OCI-LY3 (cell line): Measurements from ENCODE around the gene DOCK4.

Experiments used
- H2AFZ ChIP-seq: fragments of 200-600, 300-600 bp; shearing (Covaris generic); 2 replicates; pipeline ENCODE4 v1.6.0; 2014; ENCODE audit warnings: antibody characterized with exemption, low read depth, low read length
- H3K27ac ChIP-seq: fragments of 200-600, 300-600 bp; sonication (generic); 2 replicates; pipeline ENCODE4 v1.5.1; 2014; ENCODE audit warnings: mild to moderate bottlenecking, low read length, moderate library complexity, mixed read lengths
- H3K27me3 ChIP-seq: fragments of 200-600, 300-600 bp; sonication (generic); 2 replicates; pipeline ENCODE4 v1.6.1; 2014; ENCODE audit warnings: low read depth, low read length, mixed read lengths
- H3K36me3 ChIP-seq: fragments of 200-600, 300-600 bp; sonication (generic); replicated peaks from 2 replicates; pipeline ENCODE3; 2014; ENCODE audit warnings: low read depth, low read length, mixed read lengths
- H3K4me1 ChIP-seq: fragments of 300-600, 200-600 bp; sonication (generic); 2 replicates; pipeline ENCODE4 v1.6.1; 2014; ENCODE audit warnings: low read length, mixed read lengths
- H3K4me2 ChIP-seq: fragments of 200-600, 300-600 bp; sonication (generic); 2 replicates; pipeline ENCODE4 v1.6.1; 2014; ENCODE audit warnings: low read length, mixed read lengths
- H3K4me3 ChIP-seq: fragments of 300-600, 200-600 bp; sonication (generic); 2 replicates; pipeline ENCODE4 v1.5.1; 2014; ENCODE audit warnings: antibody characterized with exemption, mild to moderate bottlenecking, low read length, moderate library complexity
- H3K79me2 ChIP-seq: fragments of 300-600, 200-600 bp; shearing (Covaris generic); 2 replicates; pipeline ENCODE4 v1.6.1; 2014; ENCODE audit warnings: mild to moderate bottlenecking, low read length, mixed read lengths
- H3K9ac ChIP-seq: fragments of 300-600, 200-600 bp; shearing (Covaris generic); 2 replicates; pipeline ENCODE4 v1.6.0; 2014; ENCODE audit warnings: mild to moderate bottlenecking, low read length, moderate library complexity
- H3K9me3 ChIP-seq: fragments of 200-600, 300-600 bp; shearing (Covaris generic); 2 replicates; pipeline ENCODE4 v1.6.1; 2014; ENCODE audit warnings: low read length, mixed read lengths; ENCODE audit not compliant: insufficient read depth
- H4K20me1 ChIP-seq: fragments of 200-600, 300-600 bp; sonication (generic); 2 replicates; pipeline ENCODE4 v1.6.1; 2016; ENCODE audit warnings: low read length, mixed read lengths; ENCODE audit not compliant: insufficient read depth
- CTCF ChIP-seq: fragments of 200-600, 300-600 bp; sonication (generic); IDR thresholded peaks from 2 replicates; pipeline ENCODE4 v1.5.1; 2014; ENCODE audit warnings: antibody characterized with exemption, low read length, low read depth
- EZH2phosphoT487 ChIP-seq: fragments of 200-600 bp; shearing (Covaris generic); IDR thresholded peaks from 2 replicates; pipeline ENCODE4 v1.6.1; 2018; ENCODE audit warnings: antibody characterized with exemption, mixed run types, low read depth

Gene DOCK4

DNA sequence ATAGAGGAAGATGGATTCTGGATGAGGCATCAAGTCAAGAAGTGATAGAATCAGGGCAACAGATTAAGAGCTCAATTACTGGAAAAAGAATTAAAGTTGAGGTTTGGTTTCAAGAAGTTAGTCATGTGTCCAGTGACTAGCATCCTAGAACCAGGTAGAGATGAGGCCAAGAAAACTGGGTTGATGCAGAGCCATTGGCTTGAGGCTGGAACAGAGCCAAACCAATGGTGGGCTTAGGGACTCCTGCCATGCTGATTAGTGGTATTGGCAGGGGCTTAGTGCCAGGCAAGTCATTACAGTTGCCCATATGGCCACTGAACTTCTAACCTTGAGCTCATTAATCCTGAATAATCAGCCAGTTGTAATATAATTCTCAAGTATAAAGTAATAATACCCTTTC, 18.8 kb upstream of the DOCK4 start:
- H3K79me2 ChIP-seq: peaks cover 8% of the 10 kb centered on the region
- no peaks in the 10 kb centered on the region for H3K27me3 ChIP-seq
- no peaks in the 10 kb centered on the region for H4K20me1 ChIP-seq
- H3K4me1 ChIP-seq: no peaks in the 10 kb centered on the region
- no peaks in the 10 kb centered on the region for H3K9me3 ChIP-seq
- H3K4me3 ChIP-seq: no peak overlapping the region
- H2AFZ ChIP-seq: no peak overlapping the region
- H3K27ac ChIP-seq: no peak overlapping the region
- H3K36me3 ChIP-seq: no peaks in the 10 kb centered on the region
- no peak overlapping the region for H3K9ac ChIP-seq
- TF ChIP-seq CTCF (no peak), EZH2phosphoT487 (no peak)
- no peak overlapping the region for H3K4me2 ChIP-seq

GRCh38 chr7:112224186-112224585, 18.0 kb upstream of the DOCK4 start:
- Histone ChIP-seq H3K4me2 (no peak overlapping the region), H3K79me2 (peaks cover 12% of the 10 kb centered on the region)
- no peak for TF ChIP-seq EZH2phosphoT487

GRCh38 chr7:112223310-112223709, 17.1 kb upstream of the DOCK4 start:
- Histone ChIP-seq H3K4me1 (no peaks in the 10 kb centered on the region), H3K9me3 (no peaks in the 10 kb centered on the region), H3K4me2 (no peak overlapping the region), H2AFZ (no peak overlapping the region), H3K36me3 (no peaks in the 10 kb centered on the region), H3K27ac (no peak overlapping the region), H4K20me1 (no peaks in the 10 kb centered on the region), H3K9ac (no peak overlapping the region), H3K79me2 (peaks cover 12% of the 10 kb centered on the region), H3K4me3 (no peak overlapping the region), H3K27me3 (no peaks in the 10 kb centered on the region)
- TF ChIP-seq EZH2phosphoT487 (no peak), CTCF (no peak)

More at GRCh38 chr7:112224186-112224585, 18.0 kb upstream of the DOCK4 start:
- no peaks in the 10 kb centered on the region for H3K9me3 ChIP-seq
- no peak overlapping the region for H3K27ac ChIP-seq
- no peaks in the 10 kb centered on the region for H4K20me1 ChIP-seq
- H3K4me1 ChIP-seq: no peaks in the 10 kb centered on the region
- no peaks in the 10 kb centered on the region for H3K36me3 ChIP-seq
- no peak overlapping the region for H3K4me3 ChIP-seq
- no peak overlapping the region for H2AFZ ChIP-seq
- no peak overlapping the region for H3K9ac ChIP-seq
- H3K27me3 ChIP-seq: no peaks in the 10 kb centered on the region

DNA sequence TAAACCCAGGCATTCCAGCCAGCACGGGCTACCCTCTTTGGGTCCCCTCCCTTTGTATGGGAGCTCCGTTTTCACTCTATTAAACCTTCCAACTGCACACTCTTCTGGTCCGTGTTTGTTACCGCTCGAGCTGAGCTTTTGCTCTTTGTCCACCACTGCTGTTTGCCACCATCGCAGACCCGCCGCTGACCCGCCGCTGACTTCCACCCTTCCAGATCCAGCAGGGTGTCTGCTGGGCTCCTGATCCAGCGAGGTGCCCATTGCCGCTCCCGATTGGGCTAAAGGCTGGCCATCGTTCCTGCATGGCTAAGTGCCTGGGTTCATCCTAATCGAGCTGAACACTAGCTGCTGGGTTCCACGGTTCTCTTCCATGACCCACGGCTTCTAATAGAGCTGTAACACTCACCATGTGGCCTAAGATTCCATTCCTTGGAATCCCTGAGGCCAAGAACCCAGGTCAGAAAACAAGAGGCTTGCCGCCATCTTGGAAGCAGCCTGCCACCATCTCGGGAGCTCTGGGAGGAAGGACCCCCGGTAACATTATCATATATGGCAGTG, 14.8 kb upstream of the DOCK4 start:
- TF ChIP-seq EZH2phosphoT487 (no peak), CTCF (no peak)
- H3K4me2 ChIP-seq: no peak overlapping the region
- no peak overlapping the region for H3K4me3 ChIP-seq
- H3K9ac ChIP-seq: no peak overlapping the region
- H3K9me3 ChIP-seq: no peaks in the 10 kb centered on the region
- no peaks in the 10 kb centered on the region for H4K20me1 ChIP-seq
- no peak overlapping the region for H3K27ac ChIP-seq
- no peak overlapping the region for H2AFZ ChIP-seq
- no peaks in the 10 kb centered on the region for H3K4me1 ChIP-seq
- H3K36me3 ChIP-seq: no peaks in the 10 kb centered on the region
- H3K27me3 ChIP-seq: no peaks in the 10 kb centered on the region
- H3K79me2 ChIP-seq: peaks cover 12% of the 10 kb centered on the region
